ENCODE data around the gene HOXB2.
A peak's percentile ranks its signal among the peaks of the same experiment; 100 is the strongest.

HOXB2 gene

GRCh38 chr17:48586355-48587258 is 41.7 kb upstream of the HOXB2 start (continued):
- TF ChIP-seq ZNF148 (tag by site-specific recombination; IDR thresholded peaks at IDR 0.05; ENCODE audit: borderline replicate concordance): no peak
- peak; percentile 50 for TF ChIP-seq GLIS1 (tag by site-specific recombination; IDR thresholded peaks at IDR 0.05)
- TF ChIP-seq REST (tag by site-specific recombination; IDR thresholded peaks at IDR 0.05): no peak
- TF ChIP-seq ZNF221 (tag by site-specific recombination; IDR thresholded peaks at IDR 0.05; ENCODE audit: borderline replicate concordance): no peak
- no peak for TF ChIP-seq ZNF2 (tag by site-specific recombination; IDR thresholded peaks at IDR 0.05)
- TF ChIP-seq IKZF3 (tag by site-specific recombination; IDR thresholded peaks at IDR 0.05): no peak
- TF ChIP-seq SP3 (tag by site-specific recombination; IDR thresholded peaks at IDR 0.05): 0 out of 2 replicates have a peak, but pooled peaks have one; percentile 3
- TF ChIP-seq ZNF133 (tag by site-specific recombination; IDR thresholded peaks at IDR 0.05): no peak
- no peak for TF ChIP-seq ZNF621 (tag by site-specific recombination; IDR thresholded peaks at IDR 0.05)
- no peak for TF ChIP-seq ZXDB (tag by site-specific recombination; IDR thresholded peaks at IDR 0.05)
- TF ChIP-seq SETDB1 (IDR thresholded peaks at IDR 0.05; ENCODE audit: insufficient read length, low read length): no peak
- no peak for TF ChIP-seq ZNF701 (tag by site-specific recombination; IDR thresholded peaks at IDR 0.05)
- 0 out of 2 replicates have a peak, but pooled peaks have one; percentile 22 for TF ChIP-seq KLF10 (tag by site-specific recombination; IDR thresholded peaks at IDR 0.05)
- TF ChIP-seq ZNF510 (tag by site-specific recombination; IDR thresholded peaks at IDR 0.05; ENCODE audit: insufficient replicate concordance): no peak
- no peak for TF ChIP-seq ZNF175 (tag by site-specific recombination; IDR thresholded peaks at IDR 0.05)
- no peak for TF ChIP-seq ZBTB17 (tag by site-specific recombination; IDR thresholded peaks at IDR 0.05)
- TF ChIP-seq SCRT1 (tag by site-specific recombination; IDR thresholded peaks at IDR 0.05; ENCODE audit: borderline replicate concordance): no peak
- TF ChIP-seq BCL11A (tag by site-specific recombination; IDR thresholded peaks at IDR 0.05; ENCODE audit: low read depth): peak; percentile 37; the same call in 1 of the 2 replicates
- TF ChIP-seq ZNF777 (tag by site-specific recombination; IDR thresholded peaks at IDR 0.05; ENCODE audit: borderline replicate concordance): no peak
- 0 out of 2 replicates have a peak, but pooled peaks have one; percentile 11 for TF ChIP-seq TCF7L2 (IDR thresholded peaks at IDR 0.05; ENCODE audit: borderline replicate concordance, low read depth, low read length)
- TF ChIP-seq ZNF654 (tag by site-specific recombination; IDR thresholded peaks at IDR 0.05; ENCODE audit: low read depth): no peak
- TF ChIP-seq ZNF518A (tag by site-specific recombination; conservative IDR thresholded peaks at IDR 0.05; ENCODE audit: low read depth): no peak
- TF ChIP-seq PRDM1 (tag by site-specific recombination; IDR thresholded peaks at IDR 0.05): no peak
- peak; percentile 94 for TF ChIP-seq ZFHX2 (tag by site-specific recombination; conservative IDR thresholded peaks at IDR 0.05)
- peak; percentile 76 for TF ChIP-seq PATZ1 (tag by site-specific recombination; IDR thresholded peaks at IDR 0.05)
- TF ChIP-seq EGR2 (tag by site-specific recombination; IDR thresholded peaks at IDR 0.05; ENCODE audit: low read depth): peak; percentile 93
- TF ChIP-seq ZBTB48 (tag by site-specific recombination; IDR thresholded peaks at IDR 0.05): no peak
